ENCODE results near the gene CCDC142. TPM values are rescaled to one million over a fixed set of nuclear protein-coding genes. Genes with fewer than 3 reads are reported as not detected.

The CCDC142 gene, protein sequence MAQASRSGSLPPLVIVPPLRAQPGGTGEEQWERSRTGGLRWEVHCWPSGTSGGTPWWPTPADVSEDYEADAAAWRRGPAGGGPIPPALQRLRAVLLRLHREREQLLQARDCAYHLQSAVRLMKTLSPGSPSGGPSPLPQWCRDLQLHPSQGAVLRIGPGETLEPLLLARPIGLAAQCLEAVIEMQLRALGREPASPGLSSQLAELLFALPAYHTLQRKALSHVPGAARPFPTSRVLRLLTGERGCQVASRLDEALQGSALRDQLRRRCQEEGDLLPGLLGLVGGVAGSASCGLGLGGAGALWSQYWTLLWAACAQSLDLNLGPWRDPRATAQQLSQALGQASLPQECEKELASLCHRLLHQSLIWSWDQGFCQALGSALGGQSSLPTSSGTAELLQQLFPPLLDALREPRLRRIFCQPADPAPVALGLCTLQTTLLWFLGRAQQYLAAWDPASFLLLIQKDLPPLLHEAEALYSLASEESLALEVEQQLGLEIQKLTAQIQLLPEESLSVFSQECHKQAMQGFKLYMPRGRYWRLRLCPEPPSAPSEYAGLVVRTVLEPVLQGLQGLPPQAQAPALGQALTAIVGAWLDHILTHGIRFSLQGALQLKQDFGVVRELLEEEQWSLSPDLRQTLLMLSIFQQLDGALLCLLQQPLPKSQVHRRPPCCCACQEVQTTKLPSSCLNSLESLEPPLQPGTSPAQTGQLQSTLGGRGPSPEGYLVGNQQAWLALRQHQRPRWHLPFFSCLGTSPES
- 10 to 100 TPM; 19.1 to 78.2 (median 51.3) TPM for total RNA-seq
- polyA plus RNA-seq, result 1 to 10 TPM; 3.2 to 3.4 (median 3.2) TPM
- long read RNA-seq, donor 1, partial matches to known transcripts, result 0 of 1 reads
- long read RNA-seq, donor 1, other reads (novel, unspliced or antisense), result 0 of 1 reads
- long read RNA-seq, donor 2, result 0 reads
- long read RNA-seq, donor 3, result 0 reads
- long read RNA-seq, donor 4, result 0 reads
- long read RNA-seq, donor 5, result 0 reads
- long read RNA-seq, donor 6, result 0 reads
- long read RNA-seq, donor 7, partial matches to known transcripts, result 0 of 5 reads
- long read RNA-seq, donor 7, other reads (novel, unspliced or antisense), result 5 of 5 reads
- long read RNA-seq, donor 8, partial matches to known transcripts, result 0 of 1 reads
- long read RNA-seq, donor 8, other reads (novel, unspliced or antisense), result 0 of 1 reads
- long read RNA-seq, donor 9, result 0 reads
- long read RNA-seq, donor 10, result 0 reads

DNA sequence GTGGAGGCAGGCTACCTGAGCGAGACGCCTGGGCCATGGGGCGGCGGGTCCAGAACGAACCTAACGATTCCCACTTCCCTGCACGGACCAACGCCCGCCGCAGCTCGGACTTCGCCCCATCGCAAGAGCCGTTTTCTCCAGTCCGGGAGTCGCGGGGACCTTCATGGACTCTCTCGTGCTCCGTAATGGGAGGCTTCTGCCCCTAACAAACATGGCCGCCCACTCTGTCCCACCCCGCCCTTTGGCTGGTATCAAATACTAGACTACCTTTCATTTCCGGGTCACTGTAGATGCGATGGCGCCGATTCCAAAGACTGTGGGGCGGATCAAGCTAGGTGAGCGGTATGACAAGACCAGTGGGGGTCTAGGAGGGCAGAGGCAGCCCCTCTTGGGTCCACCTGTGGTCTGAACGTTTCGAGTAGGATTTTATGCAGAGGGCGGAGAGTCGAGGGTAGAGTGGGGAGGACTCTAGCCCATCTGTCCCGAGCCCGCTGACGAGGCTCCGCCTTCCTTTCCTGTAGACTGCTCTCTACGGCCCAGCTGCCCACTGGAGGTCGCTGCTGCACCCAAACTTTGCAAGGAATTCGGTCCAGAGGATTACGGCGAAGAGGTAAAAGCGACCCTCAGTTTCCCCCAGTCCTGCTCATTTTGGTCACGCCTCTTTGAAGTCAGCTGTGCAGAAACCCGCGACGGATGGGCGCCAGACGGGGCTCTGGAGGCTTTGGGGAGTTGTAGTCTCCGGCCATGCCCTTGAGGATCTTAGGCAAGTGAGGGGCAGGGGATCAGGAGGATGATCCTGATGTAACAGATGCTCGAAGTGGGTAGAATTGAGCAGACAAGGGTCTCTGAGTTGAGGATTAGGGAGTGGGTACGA, at the start of gene CCDC142, which contains the start of gene TTC31:
TSS of gene CCDC142 (minus strand) at position 198 of the 874 bp plus-strand sequence. CDS start at position 37, 161 bp downstream.
TSS of gene TTC31 (plus strand) at position 281 of the 874 bp plus-strand sequence. CDS start at position 296, 15 bp downstream.
- intact Hi-C loops (cut with DNase I; ENCODE audit: low total_unique reads), result loop anchor here (5.0 kb wide), 1 partner anchor 104 kb away; no protein-coding TSS in a partner anchor
- peaks cover 9 to 61% (median 54%) of the 10 kb centered on the region in 4 donors for H3K36me3 ChIP-seq
- TF ChIP-seq POLR2A (IDR thresholded peaks at IDR 0.05), result no peak
- TF ChIP-seq, protein P1, sequence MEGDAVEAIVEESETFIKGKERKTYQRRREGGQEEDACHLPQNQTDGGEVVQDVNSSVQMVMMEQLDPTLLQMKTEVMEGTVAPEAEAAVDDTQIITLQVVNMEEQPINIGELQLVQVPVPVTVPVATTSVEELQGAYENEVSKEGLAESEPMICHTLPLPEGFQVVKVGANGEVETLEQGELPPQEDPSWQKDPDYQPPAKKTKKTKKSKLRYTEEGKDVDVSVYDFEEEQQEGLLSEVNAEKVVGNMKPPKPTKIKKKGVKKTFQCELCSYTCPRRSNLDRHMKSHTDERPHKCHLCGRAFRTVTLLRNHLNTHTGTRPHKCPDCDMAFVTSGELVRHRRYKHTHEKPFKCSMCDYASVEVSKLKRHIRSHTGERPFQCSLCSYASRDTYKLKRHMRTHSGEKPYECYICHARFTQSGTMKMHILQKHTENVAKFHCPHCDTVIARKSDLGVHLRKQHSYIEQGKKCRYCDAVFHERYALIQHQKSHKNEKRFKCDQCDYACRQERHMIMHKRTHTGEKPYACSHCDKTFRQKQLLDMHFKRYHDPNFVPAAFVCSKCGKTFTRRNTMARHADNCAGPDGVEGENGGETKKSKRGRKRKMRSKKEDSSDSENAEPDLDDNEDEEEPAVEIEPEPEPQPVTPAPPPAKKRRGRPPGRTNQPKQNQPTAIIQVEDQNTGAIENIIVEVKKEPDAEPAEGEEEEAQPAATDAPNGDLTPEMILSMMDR (IDR thresholded peaks at IDR 0.05), result peak in 5 of 7 experiments; percentile 63 to 91 (median 78)
- no peak for TF ChIP-seq EP300 (IDR thresholded peaks at IDR 0.05)
- TF ChIP-seq POLR2AphosphoS5 (IDR thresholded peaks at IDR 0.05), result peak; percentile 59 to 87 (median 69)

DNA sequence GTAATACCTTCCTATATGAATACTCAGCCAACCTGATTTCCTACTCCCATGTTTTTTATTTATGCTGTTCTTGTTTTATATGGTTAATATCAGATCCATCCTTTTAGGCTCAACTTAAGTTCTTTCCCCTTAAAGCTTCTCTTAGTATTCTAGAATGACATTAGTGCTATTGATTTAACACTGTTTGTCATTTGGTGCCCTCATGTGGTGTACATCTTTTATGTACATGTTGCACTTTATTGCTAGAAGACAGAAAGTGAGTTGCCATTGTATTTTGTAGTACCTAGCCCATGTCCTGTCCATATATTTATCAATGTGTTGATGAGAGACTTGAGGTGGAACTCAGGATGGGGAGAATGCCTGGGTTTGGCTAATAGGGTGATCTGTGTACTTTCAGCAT, 49.4 kb upstream of the CCDC142 start:
- DNase-seq, result peak in 1 of 2 donors; percentile 63
- Histone ChIP-seq H3K27ac (no peak overlapping the region), H3K36me3 (peaks cover 10 to 40% (median 29%) of the 10 kb centered on the region in 4 donors), H3K4me1 (peaks cover 25 to 41% (median 34%) of the 10 kb centered on the region in 4 donors), H3K27me3 (no peaks in the 10 kb centered on the region), H3K4me3 (no peak overlapping the region), H3K9me3 (no peaks in the 10 kb centered on the region)
- intact Hi-C loops (cut with DNase I; ENCODE audit: low total_unique reads), result loop anchor here (10.0 kb wide), 1 partner anchor 53 kb away; no protein-coding TSS in a partner anchor
- TF ChIP-seq, protein P1 (IDR thresholded peaks at IDR 0.05), result peak in 2 of 7 experiments; percentile 8 to 11
- TF ChIP-seq POLR2AphosphoS5 (IDR thresholded peaks at IDR 0.05), result no peak
- no peak for TF ChIP-seq EP300 (IDR thresholded peaks at IDR 0.05)

More for the DNA sequence above, at the start of gene CCDC142, which contains the start of gene TTC31:
- Histone ChIP-seq H3K4me1 (peaks cover 20 to 49% (median 41%) of the 10 kb centered on the region in 4 donors), H3K4me3 (peak within 1 kb of the TSS; percentile 76 to 98 (median 92)), H3K27ac (peak within 1 kb of the TSS; percentile 80 to 94 (median 92)), H3K27me3 (no peaks in the 10 kb centered on the region), H3K9me3 (no peaks in the 10 kb centered on the region)
- DNase-seq, result peak; percentile 97 to 99
- 0 to 2% (median 1%) methylated on average over 30 to 50 of the region's 50 CpGs for WGBS, 5 donors

DNA sequence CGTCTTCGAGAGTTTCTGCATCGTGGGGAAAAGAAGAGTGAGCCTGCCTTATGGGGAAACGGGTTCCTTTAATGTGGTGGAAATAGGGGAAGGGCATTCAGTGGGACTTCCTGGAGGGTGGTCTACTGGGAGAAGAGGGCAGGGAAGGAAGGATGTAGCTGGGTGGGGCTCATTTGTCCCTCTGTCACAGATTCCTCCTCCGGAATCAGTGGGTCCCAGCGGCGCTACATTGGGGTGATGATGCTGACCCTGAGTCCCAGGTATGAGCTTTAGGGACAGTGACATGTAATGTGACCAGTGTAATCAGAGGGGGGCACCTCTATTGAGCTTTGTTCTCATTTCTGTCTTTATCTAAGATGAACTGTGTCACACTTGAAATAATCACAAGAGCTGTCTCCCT, 48.9 kb upstream of the CCDC142 start:
- H3K4me3 ChIP-seq, result no peak overlapping the region
- no peak for DNase-seq
- no peak for TF ChIP-seq POLR2A (IDR thresholded peaks at IDR 0.05)
- TF ChIP-seq POLR2AphosphoS5 (IDR thresholded peaks at IDR 0.05), result no peak
- TF ChIP-seq, protein P1 (IDR thresholded peaks at IDR 0.05), result no peak
- TF ChIP-seq EP300 (IDR thresholded peaks at IDR 0.05), result no peak
- no peak overlapping the region for H3K27ac ChIP-seq
- H3K9me3 ChIP-seq, result no peaks in the 10 kb centered on the region
- H3K36me3 ChIP-seq, result peaks cover 16 to 46% (median 35%) of the 10 kb centered on the region in 4 donors
- WGBS, 5 donors, result 86 to 92% (median 88%) methylated on average over 7 of the region's 7 CpGs
- no peaks in the 10 kb centered on the region for H3K27me3 ChIP-seq
- intact Hi-C loops (cut with DNase I; ENCODE audit: low total_unique reads), result loop anchor here (10.0 kb wide), 1 partner anchor 53 kb away; no protein-coding TSS in a partner anchor
- peaks cover 25 to 41% (median 35%) of the 10 kb centered on the region in 4 donors for H3K4me1 ChIP-seq

Measured in stomach (tissue), 19 donors.